Transverse colon (tissue), 4 donors: ENCODE measurements around the gene AKAP13. TPM values are rescaled to one million over a fixed set of nuclear protein-coding genes. Genes with fewer than 3 reads are reported as not detected.

Experiments
- DNase-seq: peaks from one replicate; pipeline ENCODE4 v3.0.0-alpha.2; 2019
- H3K27ac ChIP-seq, 4 donors: fragments of 200-600 bp; sonication (generic); 2 replicates each; pipeline ENCODE4 v1.5.1; 2016 to 2018; ENCODE audit warnings: inconsistent platforms in 4 of 4
- H3K27me3 ChIP-seq: fragments of 200-600 bp; sonication (generic); 2 replicates; pipeline ENCODE4 v1.5.1; 2017; ENCODE audit warnings: inconsistent platforms
- H3K36me3 ChIP-seq, 4 donors: fragments of 200-600 bp; sonication (generic); 2 replicates each; pipeline ENCODE4 v1.5.1; 2017 to 2019; ENCODE audit warnings: inconsistent platforms in 4 of 4
- H3K4me1 ChIP-seq, 4 donors: fragments of 200-600 bp; sonication (generic); 2 replicates each; pipeline ENCODE4 v1.5.1; 2017 to 2020; ENCODE audit warnings: inconsistent platforms in 4 of 4
- H3K4me3 ChIP-seq, 4 donors: fragments of 200-600 bp; sonication (generic); 1 replicate in 1 of 4; 2 replicates in 3 of 4; pipeline versions ENCODE4 v1.5.1 to v1.6.1; 2017 to 2019; ENCODE audit warnings: inconsistent platforms in 4 of 4
- H3K9me3 ChIP-seq, 2 donors: fragments of 200-600 bp; sonication (generic); 2 replicates each; pipeline ENCODE4 v1.5.1; 2017 to 2019; ENCODE audit warnings: inconsistent platforms in 2 of 2
- EP300 ChIP-seq: sonication (generic); formaldehyde crosslinking; IDR thresholded peaks from one replicate; pipeline ENCODE4 v1.6.1; 2017; ENCODE audit warnings: antibody characterized with exemption, low read depth
- POLR2A ChIP-seq: fragments of 450-650 bp; IDR thresholded peaks from one replicate; pipeline ENCODE4 v1.6.1; 2016; ENCODE audit warnings: antibody characterized with exemption, mild to moderate bottlenecking, moderate library complexity
- POLR2AphosphoS5 ChIP-seq, 3 donors: sonication (generic); formaldehyde crosslinking; IDR thresholded peaks; one replicate each; pipeline ENCODE4 v1.6.1; 2016; ENCODE audit warnings: antibody characterized with exemption in 3 of 3
- WGBS, 2 donors: methylation state at CpG; one replicate each; pipeline ENCODE4 v1.1.5; 2018; ENCODE audit warnings: low coverage in 1 of 2; 5-methylcytosine and 5-hydroxymethylcytosine counted together
- in situ Hi-C, 4 donors: fragments of 200-750 bp; cut with MboI; loops; one replicate each; pipeline versions ENCODE4 v1.15.0 to v1.15.1; 2017; ENCODE audit warnings: low sequenced_read_pairs in 3 of 4, low pct_ligation_motif_present in 1 of 4, low pct_unique_long_range_greater_than_20kb in 1 of 4
- intact Hi-C: fragments of 100-400 bp; cut with DNase I; formaldehyde crosslinking; loops from one replicate; pipeline ENCODE4 v1.15.1; 2023; ENCODE audit warnings: low total_unique reads
- total RNA-seq, 4 donors: library from RNA; depleted of rRNA; stranded (reverse); fragments of >200 nt; gene quantifications; one replicate each; pipeline ENCODE4 v1.1.0, GENCODE V29; 2016
- TF ChIP-seq, protein P1 (sequence below), 5 experiments: fragments of 200-600 bp in 3 of 5; fragments of 450-650 bp in 2 of 5; sonication (generic) in 3 of 5; IDR thresholded peaks; 1 replicate in 2 of 5; 2 replicates in 3 of 5; pipeline ENCODE4 v1.5.1; 2016 to 2017; ENCODE audit warnings: antibody characterized with exemption in 5 of 5, inconsistent platforms in 3 of 5, mild to moderate bottlenecking in 2 of 5, moderate library complexity in 1 of 5

The AKAP13 gene
- total RNA-seq, 4 donors from 2014 or later: 206 to 291 (median 214) TPM

DNA sequence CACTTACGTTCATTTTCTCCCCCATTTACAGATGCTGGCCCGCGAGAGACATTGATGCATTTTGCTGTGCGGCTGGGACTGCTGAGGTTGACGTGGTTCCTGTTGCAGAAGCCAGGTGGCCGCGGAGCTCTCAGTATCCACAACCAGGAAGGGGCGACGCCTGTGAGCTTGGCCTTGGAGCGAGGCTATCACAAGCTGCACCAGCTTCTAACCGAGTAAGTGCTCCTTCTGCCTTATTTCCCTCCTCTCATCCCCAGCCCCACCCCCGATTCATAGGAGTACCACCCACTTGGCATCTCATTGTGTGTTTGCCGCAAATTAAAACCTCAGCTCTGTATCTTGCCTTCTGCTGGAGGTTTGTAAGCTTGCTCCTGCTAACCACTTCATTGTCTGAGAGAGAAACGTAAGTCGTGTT, 163.3 kb downstream of the AKAP13 start:
- H3K9me3 ChIP-seq: no peaks in the 10 kb centered on the region
- intact Hi-C loops: no loop called here
- peak; percentile 89 for DNase-seq
- WGBS, 2 donors: 36 to 42% methylated on average over 3 to 15 of the region's 15 CpGs
- in situ Hi-C loops: no loop called here
- H3K36me3 ChIP-seq: no peaks in the 10 kb centered on the region
- H3K27ac ChIP-seq: peak overlapping the region; percentile 75 to 89 (median 82)
- H3K27me3 ChIP-seq: no peaks in the 10 kb centered on the region
- peaks cover 23 to 79% (median 40%) of the 10 kb centered on the region in 4 donors for H3K4me1 ChIP-seq
- peak; percentile 69 for TF ChIP-seq POLR2A
- TF ChIP-seq, protein P1, sequence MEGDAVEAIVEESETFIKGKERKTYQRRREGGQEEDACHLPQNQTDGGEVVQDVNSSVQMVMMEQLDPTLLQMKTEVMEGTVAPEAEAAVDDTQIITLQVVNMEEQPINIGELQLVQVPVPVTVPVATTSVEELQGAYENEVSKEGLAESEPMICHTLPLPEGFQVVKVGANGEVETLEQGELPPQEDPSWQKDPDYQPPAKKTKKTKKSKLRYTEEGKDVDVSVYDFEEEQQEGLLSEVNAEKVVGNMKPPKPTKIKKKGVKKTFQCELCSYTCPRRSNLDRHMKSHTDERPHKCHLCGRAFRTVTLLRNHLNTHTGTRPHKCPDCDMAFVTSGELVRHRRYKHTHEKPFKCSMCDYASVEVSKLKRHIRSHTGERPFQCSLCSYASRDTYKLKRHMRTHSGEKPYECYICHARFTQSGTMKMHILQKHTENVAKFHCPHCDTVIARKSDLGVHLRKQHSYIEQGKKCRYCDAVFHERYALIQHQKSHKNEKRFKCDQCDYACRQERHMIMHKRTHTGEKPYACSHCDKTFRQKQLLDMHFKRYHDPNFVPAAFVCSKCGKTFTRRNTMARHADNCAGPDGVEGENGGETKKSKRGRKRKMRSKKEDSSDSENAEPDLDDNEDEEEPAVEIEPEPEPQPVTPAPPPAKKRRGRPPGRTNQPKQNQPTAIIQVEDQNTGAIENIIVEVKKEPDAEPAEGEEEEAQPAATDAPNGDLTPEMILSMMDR (IDR thresholded peaks at IDR 0.05): peak; percentile 19 to 77 (median 35)
- TF ChIP-seq POLR2AphosphoS5 (IDR thresholded peaks at IDR 0.05): peak; percentile 47 to 70 (median 69)
- TF ChIP-seq EP300: no peak
- H3K4me3 ChIP-seq: peak overlapping the region in 2 of 4 donors; percentile 13 to 17

DNA sequence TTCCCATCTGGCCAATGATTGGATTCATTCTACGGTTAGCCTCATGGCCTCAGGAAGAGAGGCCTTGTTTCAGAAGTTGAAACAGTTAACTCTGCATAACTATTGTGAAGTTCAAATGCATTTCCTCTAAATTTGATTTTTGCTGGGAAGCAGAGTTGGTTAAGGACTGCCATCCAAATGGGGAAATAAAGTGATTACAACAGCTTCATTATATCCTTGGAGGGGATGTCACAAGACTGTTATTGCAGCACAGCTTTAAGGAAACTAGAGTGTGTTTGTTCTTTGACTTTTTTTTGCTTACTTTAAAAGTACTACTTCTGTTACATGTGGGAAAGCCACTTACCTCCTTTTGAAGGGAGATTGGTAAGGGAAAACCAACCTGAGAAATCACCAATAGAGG, 164.8 kb downstream of the AKAP13 start:
- Histone ChIP-seq H3K36me3 (no peaks in the 10 kb centered on the region), H3K9me3 (no peaks in the 10 kb centered on the region), H3K27ac (peak overlapping the region; percentile 75 to 89 (median 82)), H3K4me1 (peaks cover 23 to 71% (median 38%) of the 10 kb centered on the region in 4 donors), H3K4me3 (no peak overlapping the region), H3K27me3 (no peaks in the 10 kb centered on the region)
- WGBS, 2 donors: 40 to 48% methylated on average over 1 of the region's 1 CpG
- in situ Hi-C loops (no loop called here), intact Hi-C loops (no loop called here)
- no peak for TF ChIP-seq POLR2A
- TF ChIP-seq, protein P1 (IDR thresholded peaks at IDR 0.05): no peak
- no peak for TF ChIP-seq EP300
- peak; percentile 50 to 69 (median 65) for TF ChIP-seq POLR2AphosphoS5 (IDR thresholded peaks at IDR 0.05)
- DNase-seq: no peak

DNA sequence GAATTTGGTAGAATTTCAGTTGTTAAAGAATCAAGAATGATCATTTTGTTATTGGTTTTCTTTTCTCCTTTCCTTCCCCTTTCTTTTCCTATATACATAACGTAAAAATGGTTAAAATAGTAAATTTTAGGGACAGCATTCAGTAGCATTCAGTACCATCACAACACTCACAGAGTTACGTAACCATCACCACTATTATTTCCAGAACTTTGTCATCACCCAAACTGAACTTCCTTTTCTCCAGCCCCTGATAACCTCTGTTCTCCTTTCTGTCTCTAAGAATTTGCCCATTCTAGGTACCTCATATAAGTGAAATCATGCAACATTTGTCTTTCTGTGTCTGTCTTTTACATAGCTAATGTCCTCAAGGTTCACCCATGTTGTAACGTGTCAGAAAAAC, 165.3 kb downstream of the AKAP13 start:
- Histone ChIP-seq H3K4me1 (peaks cover 23 to 66% (median 38%) of the 10 kb centered on the region in 4 donors), H3K27me3 (no peaks in the 10 kb centered on the region), H3K36me3 (no peaks in the 10 kb centered on the region), H3K27ac (peak overlapping the region; percentile 75 to 89 (median 82)), H3K9me3 (no peaks in the 10 kb centered on the region), H3K4me3 (no peak overlapping the region)
- WGBS, 2 donors: 79 to 88% methylated on average over 3 of the region's 3 CpGs
- in situ Hi-C loops (no loop called here), intact Hi-C loops (no loop called here)
- DNase-seq: no peak
- no peak for TF ChIP-seq POLR2A

DNA sequence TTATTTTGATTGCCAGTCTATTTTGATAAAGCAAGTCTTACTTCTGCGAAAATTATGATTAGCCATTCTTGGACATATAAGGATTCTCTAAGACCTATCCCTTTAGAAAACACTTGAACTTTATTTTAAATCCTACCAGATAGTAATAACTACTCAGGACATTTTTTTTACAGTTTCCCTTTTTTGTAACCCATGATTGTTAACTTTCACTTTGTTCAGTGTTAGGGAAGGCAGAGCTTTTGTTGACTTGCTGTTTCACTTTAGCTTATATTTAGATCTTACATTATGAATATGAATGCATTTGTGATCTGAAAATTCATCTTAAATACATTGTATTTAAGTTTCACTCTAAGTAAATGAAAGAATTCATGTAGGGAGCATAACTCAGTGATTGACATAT, 167.0 kb downstream of the AKAP13 start:
- WGBS, 2 donors: 88 to 100% methylated on average over 1 of the region's 1 CpG
- in situ Hi-C loops (no loop called here), intact Hi-C loops (no loop called here)
- Histone ChIP-seq H3K27ac (peak overlapping the region in 1 of 4 donors; percentile 38), H3K36me3 (no peaks in the 10 kb centered on the region), H3K4me3 (no peak overlapping the region), H3K4me1 (peaks cover 16 to 51% (median 29%) of the 10 kb centered on the region in 4 donors), H3K9me3 (no peaks in the 10 kb centered on the region), H3K27me3 (no peaks in the 10 kb centered on the region)
- TF ChIP-seq POLR2A (no peak), EP300 (no peak), POLR2AphosphoS5 (IDR thresholded peaks at IDR 0.05) (no peak)
- TF ChIP-seq, protein P1 (IDR thresholded peaks at IDR 0.05): no peak
- DNase-seq: no peak

DNA sequence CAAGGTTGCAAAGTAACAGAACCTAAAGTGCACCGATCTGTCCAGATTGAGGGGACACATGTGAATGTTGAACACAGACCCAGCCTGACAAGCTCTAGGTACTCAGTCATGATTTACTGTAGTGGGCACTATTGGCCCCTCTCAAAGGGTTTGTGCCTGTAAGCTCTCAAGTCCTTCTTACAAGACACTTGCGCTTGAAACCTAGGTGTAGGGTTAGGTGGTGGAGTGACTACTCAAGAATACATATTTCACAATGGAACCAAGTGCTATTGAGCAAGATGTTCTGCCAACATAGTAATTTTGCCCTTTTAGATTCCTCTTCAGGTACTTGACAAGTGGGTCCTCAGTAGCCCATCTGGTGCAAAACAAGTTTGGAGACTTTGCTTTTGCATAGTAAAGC, 169.9 kb downstream of the AKAP13 start:
- no peaks in the 10 kb centered on the region for H3K36me3 ChIP-seq
- peaks cover 0 to 22% (median 4%) of the 10 kb centered on the region in 4 donors for H3K4me1 ChIP-seq
- 78 to 100% methylated on average over 1 to 2 of the region's 2 CpGs for WGBS, 2 donors
- intact Hi-C loops: no loop called here
- H3K4me3 ChIP-seq: no peak overlapping the region
- DNase-seq: no peak
- H3K27ac ChIP-seq: no peak overlapping the region
- no peaks in the 10 kb centered on the region for H3K27me3 ChIP-seq
- H3K9me3 ChIP-seq: no peaks in the 10 kb centered on the region
- in situ Hi-C loops: no loop called here
- TF ChIP-seq EP300 (no peak), POLR2AphosphoS5 (IDR thresholded peaks at IDR 0.05) (no peak), POLR2A (no peak)
- TF ChIP-seq, protein P1 (IDR thresholded peaks at IDR 0.05): no peak
